Stimulated activated CD8-positive, alpha-beta memory T cell treated with anti-CD3 and anti-CD28 coated beads, Interleukin-4, amount 100 ng/mL, for 48 hours (primary cell): ENCODE results near the gene INHA.

Source experiments
- DNase-seq: peaks from one replicate; pipeline ENCODE4 v3.0.0-alpha.2; 2020

INHA gene

DNA sequence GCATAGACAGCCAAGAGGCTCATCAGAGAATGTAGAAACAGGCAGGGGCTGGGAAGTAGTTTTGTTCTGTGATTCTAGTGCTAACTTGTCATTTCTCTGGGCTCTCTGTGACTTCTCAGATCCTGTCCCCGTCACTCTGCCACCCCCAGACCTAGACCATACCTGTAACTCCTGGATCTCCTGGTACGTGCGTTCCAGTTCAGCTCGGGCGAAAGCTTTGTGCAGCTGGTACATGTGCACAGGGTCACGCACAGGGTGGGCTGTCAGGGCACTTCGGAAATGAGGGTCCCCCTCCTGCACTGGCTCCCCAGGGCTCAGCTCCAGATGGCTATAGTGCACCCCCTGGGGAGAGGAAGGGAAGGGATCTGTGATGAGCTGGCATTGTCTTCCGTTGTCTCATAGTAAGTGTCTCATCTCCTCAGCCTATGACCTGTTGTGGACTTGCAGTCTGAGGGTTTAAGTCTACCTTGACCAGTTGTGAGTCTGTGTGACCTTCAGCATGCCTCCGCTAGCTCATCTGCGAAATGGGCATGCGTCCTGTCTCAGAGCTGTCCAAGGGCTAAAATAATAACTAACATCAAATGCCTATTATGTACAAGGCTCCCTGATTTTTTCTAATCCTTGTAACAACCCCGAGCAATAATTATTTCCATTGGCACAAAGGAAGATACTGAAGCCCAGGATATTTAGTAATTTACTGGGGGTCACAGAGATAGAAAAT, 31.2 kb upstream of the INHA start:
- no peak for DNase-seq

DNA sequence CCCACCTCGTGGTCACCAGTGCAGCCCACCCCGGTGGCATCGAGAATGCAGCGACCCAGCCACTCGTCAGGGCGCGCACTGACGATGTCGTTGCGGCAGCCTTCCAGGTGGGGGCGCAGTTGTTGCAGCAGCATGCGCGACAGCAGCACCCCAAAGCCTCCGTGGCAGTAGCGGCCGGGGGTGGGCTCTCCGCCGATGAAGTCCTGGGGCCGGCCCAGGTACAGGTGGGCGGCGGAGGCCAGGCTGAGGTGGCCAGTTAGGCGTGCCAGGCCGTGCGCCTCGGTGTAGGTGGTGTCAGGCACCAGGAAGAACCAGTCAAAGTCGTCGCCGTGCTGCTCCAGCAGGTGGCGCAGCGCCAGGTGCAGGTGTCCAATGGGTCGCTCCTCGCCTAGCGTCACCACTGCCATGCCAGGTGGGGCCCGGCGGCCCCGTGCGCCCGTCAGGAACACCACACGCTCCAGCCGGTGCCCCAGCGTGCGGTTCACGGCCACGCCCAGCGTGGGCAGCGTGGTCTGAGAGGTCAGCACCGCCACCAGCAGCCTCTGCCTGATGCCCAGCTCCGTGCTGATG, 30.4 kb upstream of the INHA start:
- peak; percentile 92 for DNase-seq

DNA sequence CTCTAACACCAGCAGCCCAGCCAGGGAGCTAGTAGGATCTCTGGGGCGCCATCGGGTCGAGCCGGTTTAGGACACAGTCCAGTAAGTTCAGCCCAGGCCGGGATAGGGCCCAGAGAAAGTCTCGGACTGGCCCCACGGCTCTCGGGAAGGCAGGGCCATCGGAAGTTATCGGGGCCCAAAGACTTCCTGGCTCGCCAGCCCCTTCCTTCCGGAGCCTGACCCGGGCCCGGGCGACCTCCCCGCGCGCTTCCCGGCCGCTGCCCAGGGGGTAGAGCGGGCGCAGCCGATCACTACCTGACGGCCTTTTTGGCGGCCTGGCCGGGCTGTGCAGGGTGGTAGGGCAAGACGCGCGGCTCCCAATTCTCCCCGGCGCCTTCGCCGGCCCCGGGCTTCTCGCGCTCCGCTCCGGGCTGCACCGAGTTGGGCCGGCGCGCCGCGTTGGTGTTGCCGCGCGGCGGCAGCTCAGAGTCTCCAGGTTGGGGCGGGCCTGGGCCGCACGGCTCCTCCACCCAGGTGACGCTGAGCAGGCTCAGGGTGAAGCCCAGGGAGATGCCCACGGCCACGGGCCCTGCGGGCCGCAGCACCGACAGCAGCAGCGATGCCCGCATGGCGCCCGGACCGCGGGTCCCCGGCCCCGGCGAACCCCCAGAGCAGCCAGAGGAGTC, 29.0 kb upstream of the INHA start:
- peak; percentile 52 for DNase-seq

DNA sequence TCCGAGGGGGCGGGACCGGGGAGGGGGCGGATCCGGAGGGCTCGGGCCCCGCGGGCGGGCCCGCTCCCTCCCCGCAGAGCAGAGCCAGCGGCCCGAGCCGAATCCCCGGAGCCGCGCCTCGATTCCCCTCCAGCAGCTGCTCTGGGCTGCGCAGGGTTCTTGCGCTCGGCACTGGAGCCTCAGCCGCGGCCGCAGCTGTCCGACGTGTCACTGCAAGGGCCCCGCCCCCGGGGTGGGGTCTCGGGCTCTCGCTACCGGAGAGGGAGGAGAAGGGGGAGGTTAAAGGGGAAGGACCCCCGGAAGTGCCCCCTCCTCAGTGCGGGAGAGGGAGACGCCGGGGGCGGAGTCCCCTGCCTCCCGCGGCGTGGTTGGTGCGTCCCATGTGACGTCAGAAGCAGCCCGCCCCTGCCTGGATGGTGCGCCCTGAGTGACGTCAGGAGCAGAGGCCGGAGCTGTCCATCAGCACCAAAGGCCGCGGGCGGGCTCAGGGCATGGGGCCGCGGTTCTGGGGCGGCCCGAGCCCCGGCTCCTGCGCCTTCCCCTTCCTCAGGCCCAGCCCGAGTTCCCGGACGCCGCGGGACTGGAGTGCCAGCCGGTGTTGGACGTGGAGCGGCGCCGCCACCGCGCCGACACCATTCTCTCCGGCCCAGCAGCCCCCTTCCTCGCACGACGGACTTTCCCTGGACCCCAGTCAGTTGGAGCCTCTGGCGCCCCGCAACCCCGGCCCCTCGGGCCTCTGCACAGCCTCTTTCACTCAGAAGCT, 28.3 kb upstream of the INHA start, which contains the start of the genes CHPF and TMEM198:
Gene CHPF (minus strand): TSS at position 214 of the 763 bp plus-strand sequence. CDS start 271 bp downstream, outside the sequence.
Gene TMEM198 (plus strand): TSS at position 433 of the 763 bp plus-strand sequence. CDS start 700 bp downstream, outside the sequence.
- peak; percentile 96 for DNase-seq

GRCh38 chr2:219544567-219544966, 27.5 kb upstream of the INHA start:
- DNase-seq, result no peak

DNA sequence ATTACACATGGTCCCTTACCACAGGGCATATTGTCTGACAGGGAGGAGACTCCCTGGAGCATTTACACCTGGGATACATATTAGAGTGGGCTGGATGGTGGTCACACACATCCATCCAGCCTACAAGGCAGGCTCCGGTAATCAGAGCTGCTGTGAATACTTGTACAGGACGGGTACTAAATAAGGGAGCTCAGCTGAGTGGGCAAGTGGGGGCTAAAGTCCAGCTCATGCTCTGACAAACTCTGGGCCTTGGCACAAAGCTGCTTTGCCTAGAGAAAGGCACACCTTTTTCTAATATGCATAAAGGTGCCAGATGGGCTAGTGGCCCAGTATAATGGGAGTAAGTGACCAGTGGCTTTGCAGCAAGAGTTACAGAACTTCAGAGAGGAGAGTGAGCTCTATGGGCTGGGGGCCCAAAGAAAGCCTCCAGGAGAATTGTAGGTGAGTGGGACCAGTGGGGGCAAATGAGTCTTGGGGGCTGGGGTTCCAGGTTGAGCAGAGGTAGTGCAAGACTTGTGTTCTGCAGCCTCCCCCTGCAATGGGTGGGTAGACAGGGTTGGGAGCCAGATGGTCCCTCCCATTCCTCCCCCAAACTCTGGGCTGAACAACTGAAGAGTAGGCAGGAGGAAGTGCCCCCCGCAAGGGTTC, 26.7 kb upstream of the INHA start:
- no peak for DNase-seq

- DNase-seq, result no peak
These were observed 26.2 kb upstream of the INHA start for GRCh38 chr2:219545943-219546352.

- DNase-seq, result no peak
These were observed 24.5 kb upstream of the INHA start for GRCh38 chr2:219547621-219548020.

DNA sequence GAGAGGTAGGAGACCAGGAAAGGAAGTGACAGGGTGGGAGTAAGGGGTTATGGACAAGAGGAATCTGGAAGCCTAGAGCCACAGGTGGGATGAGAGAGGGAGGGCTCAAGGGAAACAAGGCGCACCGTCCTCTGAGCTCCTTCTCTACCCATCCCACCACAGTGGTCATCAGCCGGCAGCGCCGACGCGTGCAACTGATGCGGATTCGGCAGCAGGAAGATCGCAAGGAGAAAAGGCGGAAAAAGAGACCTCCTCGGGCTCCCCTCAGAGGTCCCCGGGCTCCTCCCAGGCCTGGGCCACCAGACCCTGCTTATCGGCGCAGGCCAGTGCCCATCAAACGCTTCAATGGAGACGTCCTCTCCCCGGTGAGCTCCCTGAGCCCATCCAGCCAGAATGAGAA, 23.1 kb upstream of the INHA start:
- no peak for DNase-seq

DNA sequence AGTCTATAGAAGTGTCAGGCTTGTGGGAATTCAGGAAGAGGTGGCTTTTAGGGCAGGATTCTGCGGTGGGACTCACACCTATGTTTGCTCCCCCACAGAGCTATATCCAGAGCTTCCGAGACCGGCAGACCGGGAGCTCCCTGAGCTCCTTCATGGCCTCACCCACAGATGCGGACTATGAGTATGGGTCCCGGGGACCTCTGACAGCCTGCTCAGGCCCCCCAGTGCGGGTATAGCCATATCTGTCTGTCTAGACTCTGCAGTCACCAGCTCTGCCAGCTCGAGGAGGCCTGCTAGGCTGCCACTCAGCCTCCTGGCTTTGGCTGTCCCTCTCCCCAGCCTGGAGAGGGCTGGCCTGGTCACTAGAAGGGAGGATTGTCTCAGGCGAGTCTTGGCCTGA, 22.5 kb upstream of the INHA start:
- DNase-seq, result no peak

DNA sequence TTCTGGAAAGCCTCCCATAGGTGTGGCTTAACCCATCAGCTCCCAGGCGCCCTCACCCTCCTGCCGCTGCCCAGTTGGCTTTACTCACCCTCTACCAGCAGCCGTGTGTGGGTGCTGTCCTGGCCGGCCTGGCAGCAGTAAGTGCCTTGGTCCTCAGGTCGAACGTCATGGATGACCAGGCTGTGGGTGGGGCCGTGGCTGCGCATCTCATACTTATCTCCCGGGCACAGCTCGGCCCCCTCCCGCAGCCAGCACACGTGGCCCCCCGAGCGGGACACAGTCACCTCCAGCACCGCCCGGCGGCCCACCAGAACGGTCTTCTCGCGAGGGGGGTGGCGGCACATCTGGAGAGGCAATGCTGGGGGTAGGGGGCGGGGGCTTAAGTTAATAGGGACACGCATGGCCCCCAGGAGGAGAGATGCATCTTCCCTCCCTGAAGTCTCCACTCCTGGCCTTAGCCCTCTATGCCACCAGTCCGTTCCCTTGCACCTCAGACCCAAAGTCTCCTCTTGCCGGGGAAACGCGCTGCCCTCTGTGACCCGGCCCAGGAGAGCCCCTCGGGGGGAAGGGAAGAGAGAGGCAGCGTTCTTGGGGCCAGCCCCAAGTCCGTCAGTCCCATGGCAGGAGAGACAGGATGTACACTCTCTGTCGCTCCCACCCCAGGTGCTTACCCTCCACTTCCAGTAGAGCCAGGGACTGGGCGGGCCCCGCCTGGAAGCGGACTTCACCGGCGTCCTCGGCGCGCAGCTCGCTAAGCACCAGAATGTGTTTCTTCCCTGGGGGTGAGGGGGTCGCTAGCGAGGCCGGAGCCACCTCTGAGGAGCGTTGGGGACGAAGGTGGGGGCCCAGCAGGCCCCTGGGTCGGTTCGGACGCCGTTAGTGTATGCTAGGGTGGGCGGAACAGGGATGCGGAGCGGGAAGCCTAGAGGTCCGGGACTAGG, 20.4 kb upstream of the INHA start:
- no peak for DNase-seq

GRCh38 chr2:219552382-219553167, 19.5 kb upstream of the INHA start:
- peak; percentile 92 for DNase-seq

GRCh38 chr2:219553168-219553417, 19.0 kb upstream of the INHA start:
- DNase-seq, result no peak

- no peak for DNase-seq
These were observed 18.6 kb upstream of the INHA start for GRCh38 chr2:219553463-219553963.

DNA sequence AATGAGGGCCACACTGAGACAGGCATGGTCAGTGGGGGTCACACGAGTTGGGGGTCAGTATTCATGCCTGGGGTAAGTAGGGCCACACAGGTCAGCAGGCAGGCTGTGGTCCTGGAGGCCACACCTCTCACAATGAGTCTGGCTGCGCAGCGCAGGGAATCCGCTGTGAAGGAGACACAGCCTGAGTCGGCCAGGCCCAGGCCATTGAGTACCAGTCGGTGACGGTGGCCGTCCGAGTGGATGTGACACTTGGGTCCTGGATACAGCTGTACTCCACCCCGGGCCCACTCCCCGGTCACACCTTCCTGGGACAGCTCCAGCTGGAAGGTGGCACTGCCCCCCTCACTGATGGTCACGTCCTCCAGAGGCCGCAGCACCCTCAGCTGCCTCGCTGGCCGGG, 17.8 kb upstream of the INHA start:
- no peak for DNase-seq

DNA sequence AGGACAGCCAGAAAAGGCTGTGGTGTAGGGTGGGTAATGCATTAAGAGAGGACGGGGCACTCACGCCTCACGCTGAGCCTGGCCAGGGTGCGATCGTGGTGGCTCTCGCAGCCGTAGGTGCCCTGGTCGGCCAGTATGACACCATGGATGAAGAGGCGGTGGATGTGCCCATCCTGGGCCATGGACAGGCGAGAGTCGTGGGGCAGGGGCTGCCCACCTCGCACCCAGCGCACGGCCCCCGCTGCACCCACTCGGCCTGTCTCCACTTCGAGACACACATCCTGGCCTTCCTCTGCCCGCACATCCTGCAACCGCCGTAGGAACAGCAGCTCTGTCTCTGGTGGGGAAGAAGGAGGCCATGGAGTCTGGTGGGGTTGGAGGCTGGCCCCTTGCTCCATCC, 16.2 kb upstream of the INHA start:
- no peak for DNase-seq

- no peak for DNase-seq
These were observed 15.7 kb upstream of the INHA start for GRCh38 chr2:219556413-219556812.

- no peak for DNase-seq
These were observed 14.8 kb upstream of the INHA start for GRCh38 chr2:219557320-219557719.

- no peak for DNase-seq
These were observed 14.0 kb upstream of the INHA start for GRCh38 chr2:219557791-219558785.
